ENCODE results near the gene PCDHGC3. TPM values are rescaled to one million over a fixed set of nuclear protein-coding genes. Genes with fewer than 3 reads are reported as not detected.

Gene PCDHGC3
- total RNA-seq, 1 donor = 59.4 TPM

GRCh38 chr5:141483902-141484301 lies 8.1 kb downstream of the PCDHGC3 start:
- no peak overlapping the region for H2AFZ ChIP-seq (ENCODE audit: low read length)
- DNase-seq (ENCODE audit: insufficient read length, low spot score, missing footprints) = no peak
- no peak overlapping the region for H3K4me3 ChIP-seq (ENCODE audit: insufficient read depth, low read length)
- H3K4me1 ChIP-seq (ENCODE audit: insufficient read depth, low read length) = peaks cover 22% of the 10 kb centered on the region
- peaks cover 44% of the 10 kb centered on the region for H4K20me1 ChIP-seq (ENCODE audit: insufficient read depth, low read length)
- no peak overlapping the region for H3K27ac ChIP-seq (ENCODE audit: low read depth, low read length)
- H3K4me2 ChIP-seq (ENCODE audit: insufficient read depth, low read length) = no peak overlapping the region
- no peaks in the 10 kb centered on the region for H3K9me3 ChIP-seq (ENCODE audit: low read depth, low read length)
- H3K79me2 ChIP-seq (ENCODE audit: insufficient read depth, low read length) = peaks cover 86% of the 10 kb centered on the region
- H3K36me3 ChIP-seq (ENCODE audit: insufficient read depth, low read length) = peaks cover 16% of the 10 kb centered on the region
- TF ChIP-seq CTCF (IDR thresholded peaks at IDR 0.05; ENCODE audit: extremely low read depth, low read depth, low read length) = no peak
- no peaks in the 10 kb centered on the region for H3K27me3 ChIP-seq (ENCODE audit: insufficient read depth, low read length)

GRCh38 chr5:141484310-141484640 lies 8.5 kb downstream of the PCDHGC3 start:
- Histone ChIP-seq H3K27me3 (ENCODE audit: insufficient read depth, low read length) (no peaks in the 10 kb centered on the region), H3K36me3 (ENCODE audit: insufficient read depth, low read length) (peaks cover 16% of the 10 kb centered on the region), H3K27ac (ENCODE audit: low read depth, low read length) (no peak overlapping the region), H2AFZ (ENCODE audit: low read length) (no peak overlapping the region), H3K4me2 (ENCODE audit: insufficient read depth, low read length) (peak overlapping the region; percentile 21), H3K79me2 (ENCODE audit: insufficient read depth, low read length) (peaks cover 84% of the 10 kb centered on the region), H3K4me1 (ENCODE audit: insufficient read depth, low read length) (peaks cover 23% of the 10 kb centered on the region), H4K20me1 (ENCODE audit: insufficient read depth, low read length) (peaks cover 44% of the 10 kb centered on the region), H3K9me3 (ENCODE audit: low read depth, low read length) (no peaks in the 10 kb centered on the region), H3K4me3 (ENCODE audit: insufficient read depth, low read length) (no peak overlapping the region)
- no peak for TF ChIP-seq CTCF (IDR thresholded peaks at IDR 0.05; ENCODE audit: extremely low read depth, low read depth, low read length)
- DNase-seq (ENCODE audit: insufficient read length, low spot score, missing footprints) = no peak

GRCh38 chr5:141484641-141485311 lies 9.0 kb downstream of the PCDHGC3 start, which contains the start of gene PCDHGC4:
Gene PCDHGC4 (plus strand): TSS chr5:141485030. CDS start chr5:141485174, 144 bp downstream.
- no peak for TF ChIP-seq CTCF (IDR thresholded peaks at IDR 0.05; ENCODE audit: extremely low read depth, low read depth, low read length)

GRCh38 chr5:141485321-141486055 lies 9.7 kb downstream of the PCDHGC3 start:
- no peak overlapping the region for H3K4me2 ChIP-seq (ENCODE audit: insufficient read depth, low read length)

More at GRCh38 chr5:141484641-141485311, 9.0 kb downstream of the PCDHGC3 start, which contains the start of gene PCDHGC4:
- Histone ChIP-seq H3K36me3 (ENCODE audit: insufficient read depth, low read length) (peaks cover 16% of the 10 kb centered on the region), H2AFZ (ENCODE audit: low read length) (no peak within 1 kb of the TSS), H3K27ac (ENCODE audit: low read depth, low read length) (no peak within 1 kb of the TSS), H3K9me3 (ENCODE audit: low read depth, low read length) (no peaks in the 10 kb centered on the region), H4K20me1 (ENCODE audit: insufficient read depth, low read length) (peaks cover 44% of the 10 kb centered on the region), H3K4me3 (ENCODE audit: insufficient read depth, low read length) (no peak within 1 kb of the TSS), H3K79me2 (ENCODE audit: insufficient read depth, low read length) (peaks cover 80% of the 10 kb centered on the region), H3K27me3 (ENCODE audit: insufficient read depth, low read length) (no peaks in the 10 kb centered on the region), H3K4me1 (ENCODE audit: insufficient read depth, low read length) (peaks cover 23% of the 10 kb centered on the region), H3K4me2 (ENCODE audit: insufficient read depth, low read length) (peak within 1 kb of the TSS; percentile 21)
- DNase-seq (ENCODE audit: insufficient read length, low spot score, missing footprints) = peak; percentile 43

More at GRCh38 chr5:141485321-141486055, 9.7 kb downstream of the PCDHGC3 start:
- no peak for DNase-seq (ENCODE audit: insufficient read length, low spot score, missing footprints)
- H3K4me3 ChIP-seq (ENCODE audit: insufficient read depth, low read length) = no peak overlapping the region
- no peak overlapping the region for H3K27ac ChIP-seq (ENCODE audit: low read depth, low read length)
- H3K27me3 ChIP-seq (ENCODE audit: insufficient read depth, low read length) = no peaks in the 10 kb centered on the region
- H3K4me1 ChIP-seq (ENCODE audit: insufficient read depth, low read length) = peaks cover 26% of the 10 kb centered on the region
- no peak overlapping the region for H2AFZ ChIP-seq (ENCODE audit: low read length)
- TF ChIP-seq CTCF (IDR thresholded peaks at IDR 0.05; ENCODE audit: extremely low read depth, low read depth, low read length) = no peak
- H3K36me3 ChIP-seq (ENCODE audit: insufficient read depth, low read length) = peaks cover 23% of the 10 kb centered on the region
- H3K79me2 ChIP-seq (ENCODE audit: insufficient read depth, low read length) = peaks cover 80% of the 10 kb centered on the region
- H3K9me3 ChIP-seq (ENCODE audit: low read depth, low read length) = no peaks in the 10 kb centered on the region
- peaks cover 45% of the 10 kb centered on the region for H4K20me1 ChIP-seq (ENCODE audit: insufficient read depth, low read length)

Data from osteoblast (primary cell).